ENCODE results near the gene USP16. TPM values are rescaled to one million over a fixed set of nuclear protein-coding genes. Genes with fewer than 3 reads are reported as not detected.

The USP16 gene
- total RNA-seq, 2 experiments from 2014 or later = 51.8 to 52.5 TPM

Other genes with a start within 250 kb of the USP16 start
- gene LTN1, start 31.8 kb upstream of the USP16 start, total RNA-seq = 10 to 100 TPM; 25.5 to 26.2 TPM
- 10 to 100 TPM; 19.0 to 19.1 TPM for gene RWDD2B, start 5.3 kb upstream of the USP16 start, total RNA-seq
- 100 to 1,000 TPM; 422 to 447 TPM for gene CCT8, start 49.0 kb downstream of the USP16 start, total RNA-seq
- 1 to 10 TPM; 4.3 to 5.5 TPM for gene MAP3K7CL, start 106.0 kb downstream of the USP16 start, total RNA-seq